HFF-Myc (cell line): Measurements from ENCODE around the gene NUDT22.

Source experiments
- DNase-seq: peaks from one replicate; pipeline ENCODE4 v3.0.0-alpha.2; 2011; ENCODE audit warnings: low read depth; ENCODE audit errors: extremely low read depth
- H3K4me3 ChIP-seq: replicated peaks from 2 replicates; pipeline ENCODE4 v1.5.1; 2011; ENCODE audit warnings: low read depth, mild to moderate bottlenecking, control low read depth, low read length
- CTCF ChIP-seq: IDR thresholded peaks from 2 replicates; pipeline ENCODE4 v1.5.1; 2012; ENCODE audit warnings: mild to moderate bottlenecking, low read depth, low read length, control low read depth; ENCODE audit errors: missing control alignments

NUDT22 gene

GRCh38 chr11:64251016-64251752 is 25.1 kb downstream of the NUDT22 start, which contains the start of gene PLCB3:
Gene PLCB3, plus strand, starts transcription at chr11:64251530. Its CDS starts 120 bp downstream, at chr11:64251650.
- no peak for DNase-seq
- peak within 1 kb of the TSS; percentile 84 for H3K4me3 ChIP-seq
- peak; percentile 52 for TF ChIP-seq CTCF

- peak overlapping the region; percentile 84 for H3K4me3 ChIP-seq
- DNase-seq = no peak
- no peak for TF ChIP-seq CTCF
Measured at GRCh38 chr11:64251753-64252002, 25.6 kb downstream of the NUDT22 start.

- peak; percentile 58 for TF ChIP-seq CTCF
- no peak for DNase-seq
- peak overlapping the region; percentile 84 for H3K4me3 ChIP-seq
Measured at GRCh38 chr11:64252003-64252872, 26.2 kb downstream of the NUDT22 start.

GRCh38 chr11:64253043-64253442 is 27.0 kb downstream of the NUDT22 start:
- TF ChIP-seq CTCF = no peak
- DNase-seq = no peak
- H3K4me3 ChIP-seq = peak overlapping the region; percentile 84

- no peak for DNase-seq
- no peak for TF ChIP-seq CTCF
- no peak overlapping the region for H3K4me3 ChIP-seq
Measured at GRCh38 chr11:64253481-64253880, 27.4 kb downstream of the NUDT22 start.

GRCh38 chr11:64254326-64254725 is 28.3 kb downstream of the NUDT22 start:
- H3K4me3 ChIP-seq = no peak overlapping the region
- DNase-seq = no peak
- TF ChIP-seq CTCF = no peak
